HEK293 (cell line): ENCODE results near the gene BCOR.

Experiments used
- HOXC10 ChIP-seq: sonication (generic); formaldehyde crosslinking; IDR thresholded peaks from 2 replicates; pipeline ENCODE4 v1.8.1; 2023; ENCODE audit warnings: mild to moderate bottlenecking, missing genetic modification reagents
- KLF9 ChIP-seq: fragments of 450-650 bp; formaldehyde crosslinking; IDR thresholded peaks from 2 replicates; pipeline ENCODE4 v1.5.1; 2016; ENCODE audit warnings: missing biosample characterization, missing genetic modification characterization, low read depth
- MEIS1 ChIP-seq: sonication (generic); formaldehyde crosslinking; IDR thresholded peaks from 2 replicates; pipeline ENCODE4 v1.8.1; 2022; ENCODE audit warnings: missing genetic modification reagents, mild to moderate bottlenecking, borderline replicate concordance
- OVOL3 ChIP-seq: fragments of 450-650 bp; formaldehyde crosslinking; IDR thresholded peaks from 2 replicates; pipeline ENCODE4 v1.5.1; 2016; ENCODE audit warnings: missing biosample characterization, missing genetic modification characterization
- PRDM1 ChIP-seq: fragments of 450-650 bp; formaldehyde crosslinking; IDR thresholded peaks from 2 replicates; pipeline ENCODE4; 2016; ENCODE audit warnings: missing biosample characterization, missing genetic modification characterization
- RBAK ChIP-seq: fragments of 450-650 bp; formaldehyde crosslinking; IDR thresholded peaks from 2 replicates; pipeline ENCODE4 v1.5.1; 2016; ENCODE audit warnings: missing biosample characterization, missing genetic modification characterization
- REST ChIP-seq: fragments of 450-650 bp; formaldehyde crosslinking; IDR thresholded peaks from 2 replicates; pipeline ENCODE4 v1.5.1; 2016; ENCODE audit warnings: missing biosample characterization, missing genetic modification characterization
- YY1 ChIP-seq: fragments of 450-650 bp; formaldehyde crosslinking; IDR thresholded peaks from 2 replicates; pipeline ENCODE4 v1.5.1; 2018; ENCODE audit warnings: missing biosample characterization, missing genetic modification characterization
- ZBTB1 ChIP-seq: fragments of 450-650 bp; formaldehyde crosslinking; IDR thresholded peaks from 2 replicates; pipeline ENCODE4 v1.5.1; 2016; ENCODE audit warnings: missing biosample characterization, missing genetic modification characterization
- ZBTB20 ChIP-seq: fragments of 450-650 bp; formaldehyde crosslinking; IDR thresholded peaks from 2 replicates; pipeline ENCODE4 v1.5.1; 2016; ENCODE audit warnings: missing biosample characterization, missing genetic modification characterization
- ZFP41 ChIP-seq: fragments of 450-650 bp; formaldehyde crosslinking; IDR thresholded peaks from 2 replicates; pipeline ENCODE4 v1.5.1; 2016; ENCODE audit warnings: missing biosample characterization, missing genetic modification characterization, borderline replicate concordance
- ZNF169 ChIP-seq: fragments of 450-650 bp; formaldehyde crosslinking; IDR thresholded peaks from 2 replicates; pipeline ENCODE4 v1.5.1; 2016; ENCODE audit warnings: missing biosample characterization, missing genetic modification characterization
- ZNF23 ChIP-seq: fragments of 450-650 bp; formaldehyde crosslinking; IDR thresholded peaks from 2 replicates; pipeline ENCODE4 v1.5.1; 2016; ENCODE audit warnings: missing biosample characterization, missing genetic modification characterization, borderline replicate concordance
- ZNF280D ChIP-seq: fragments of 450-650 bp; formaldehyde crosslinking; IDR thresholded peaks from 2 replicates; pipeline ENCODE4 v1.5.1; 2016; ENCODE audit warnings: missing biosample characterization, missing genetic modification characterization
- ZNF350 ChIP-seq: fragments of 450-650 bp; formaldehyde crosslinking; IDR thresholded peaks from 2 replicates; pipeline ENCODE4 v1.5.0; 2017; ENCODE audit warnings: missing biosample characterization, mild to moderate bottlenecking, missing genetic modification characterization
- ZNF37A ChIP-seq: fragments of 450-650 bp; IDR thresholded peaks from 2 replicates; pipeline ENCODE4 v1.5.1; 2018; ENCODE audit warnings: missing biosample characterization, missing genetic modification characterization
- ZNF416 ChIP-seq: fragments of 450-650 bp; formaldehyde crosslinking; IDR thresholded peaks from 2 replicates; pipeline ENCODE4 v1.5.1; 2016; ENCODE audit warnings: missing biosample characterization, missing genetic modification characterization
- ZNF449 ChIP-seq: fragments of 450-650 bp; formaldehyde crosslinking; IDR thresholded peaks from 2 replicates; pipeline ENCODE4 v1.5.1; 2017; ENCODE audit warnings: missing biosample characterization, mild to moderate bottlenecking, missing genetic modification characterization, moderate library complexity
- ZNF518A ChIP-seq: fragments of 450-650 bp; formaldehyde crosslinking; conservative IDR thresholded peaks from 2 replicates; pipeline ENCODE4 v1.5.1; 2016; ENCODE audit warnings: low read depth, missing biosample characterization, missing genetic modification characterization
- ZNF654 ChIP-seq: fragments of 450-650 bp; formaldehyde crosslinking; IDR thresholded peaks from 2 replicates; pipeline ENCODE4 v1.5.1; 2016; ENCODE audit warnings: low read depth, missing biosample characterization, missing genetic modification characterization
- ZNF670 ChIP-seq: fragments of 450-650 bp; formaldehyde crosslinking; IDR thresholded peaks from 2 replicates; pipeline ENCODE4 v1.5.1; 2016; ENCODE audit warnings: missing biosample characterization, missing genetic modification characterization, low read depth
- ZNF791 ChIP-seq: fragments of 450-650 bp; formaldehyde crosslinking; IDR thresholded peaks from 2 replicates; pipeline ENCODE4 v1.5.1; 2016; ENCODE audit warnings: missing biosample characterization, missing genetic modification characterization
- ZSCAN16 ChIP-seq: fragments of 450-650 bp; formaldehyde crosslinking; IDR thresholded peaks from 2 replicates; pipeline ENCODE4 v1.5.1; 2016; ENCODE audit warnings: missing biosample characterization, missing genetic modification characterization
- ZSCAN30 ChIP-seq: fragments of 450-650 bp; IDR thresholded peaks from 2 replicates; pipeline ENCODE4 v1.5.1; 2018; ENCODE audit warnings: missing biosample characterization, mild to moderate bottlenecking, missing genetic modification characterization, moderate library complexity
- ZSCAN5A ChIP-seq: fragments of 450-650 bp; formaldehyde crosslinking; IDR thresholded peaks from 2 replicates; pipeline ENCODE4 v1.5.1; 2016; ENCODE audit warnings: missing biosample characterization, missing genetic modification characterization

The BCOR gene

GRCh38 chrX:40100537-40101429 lies 3.0 kb upstream of the BCOR start (continued):
- TF ChIP-seq ZNF169 (tag by site-specific recombination) (no peak), REST (tag by site-specific recombination) (no peak), ZNF37A (tag by site-specific recombination) (no peak), ZBTB20 (peak; percentile 67; the same call in 1 of the 2 replicates), ZNF518A (tag by site-specific recombination) (no peak), ZBTB1 (tag by site-specific recombination) (no peak), KLF9 (tag by site-specific recombination) (no peak), PRDM1 (tag by site-specific recombination) (0 out of 2 replicates have a peak, but pooled peaks have one; percentile 28), ZSCAN16 (no peak), ZNF23 (tag by site-specific recombination) (no peak), RBAK (tag by site-specific recombination) (no peak), MEIS1 (CRISPR knock-in tag) (no peak), HOXC10 (CRISPR knock-in tag) (no peak), ZNF416 (tag by site-specific recombination) (no peak), ZNF350 (tag by site-specific recombination) (no peak), ZSCAN5A (tag by site-specific recombination) (no peak), ZNF280D (tag by site-specific recombination) (no peak), ZFP41 (no peak), ZNF791 (tag by site-specific recombination) (no peak), OVOL3 (tag by site-specific recombination) (no peak), ZSCAN30 (tag by site-specific recombination) (no peak), ZNF670 (no peak), YY1 (tag by site-specific recombination) (no peak), ZNF654 (tag by site-specific recombination) (no peak), ZNF449 (tag by site-specific recombination) (no peak)
